ENCODE data around the gene ERBB2.

The ERBB2 gene

DNA sequence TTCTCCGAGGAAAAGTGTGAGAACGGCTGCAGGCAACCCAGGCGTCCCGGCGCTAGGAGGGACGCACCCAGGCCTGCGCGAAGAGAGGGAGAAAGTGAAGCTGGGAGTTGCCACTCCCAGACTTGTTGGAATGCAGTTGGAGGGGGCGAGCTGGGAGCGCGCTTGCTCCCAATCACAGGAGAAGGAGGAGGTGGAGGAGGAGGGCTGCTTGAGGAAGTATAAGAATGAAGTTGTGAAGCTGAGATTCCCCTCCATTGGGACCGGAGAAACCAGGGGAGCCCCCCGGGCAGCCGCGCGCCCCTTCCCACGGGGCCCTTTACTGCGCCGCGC is at the start of gene ERBB2:
TSS of gene ERBB2 (plus strand) at position 247 of the 330 bp plus-strand sequence. CDS start 175 bp downstream, outside the sequence.
- in situ Hi-C loops (cut with MboI; ENCODE audit: low sequenced_read_pairs): no loop called here

DNA sequence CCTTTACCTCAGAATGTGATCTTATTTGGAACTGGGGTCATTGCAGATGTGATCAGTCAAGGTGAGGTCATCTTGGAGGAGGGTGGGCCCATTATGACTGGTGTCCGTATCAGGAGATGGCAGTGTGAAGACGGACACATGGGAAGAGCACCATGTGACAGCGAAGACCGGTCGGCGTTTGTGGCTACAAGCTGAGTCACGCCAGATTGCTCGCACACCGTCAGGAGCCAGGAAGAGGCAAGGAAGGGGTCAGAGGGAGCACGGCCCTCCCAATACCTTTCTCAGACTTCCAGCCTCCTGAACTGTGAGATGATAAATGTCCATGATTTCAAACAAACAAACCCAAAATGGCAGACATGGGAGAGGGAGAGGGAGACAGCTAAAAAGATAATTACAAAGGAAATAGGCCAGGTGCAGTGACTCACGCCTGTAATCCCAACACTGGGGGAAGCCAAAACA is 49.7 kb upstream of the ERBB2 start:
- in situ Hi-C loops (cut with MboI; ENCODE audit: low sequenced_read_pairs): no loop called here

DNA sequence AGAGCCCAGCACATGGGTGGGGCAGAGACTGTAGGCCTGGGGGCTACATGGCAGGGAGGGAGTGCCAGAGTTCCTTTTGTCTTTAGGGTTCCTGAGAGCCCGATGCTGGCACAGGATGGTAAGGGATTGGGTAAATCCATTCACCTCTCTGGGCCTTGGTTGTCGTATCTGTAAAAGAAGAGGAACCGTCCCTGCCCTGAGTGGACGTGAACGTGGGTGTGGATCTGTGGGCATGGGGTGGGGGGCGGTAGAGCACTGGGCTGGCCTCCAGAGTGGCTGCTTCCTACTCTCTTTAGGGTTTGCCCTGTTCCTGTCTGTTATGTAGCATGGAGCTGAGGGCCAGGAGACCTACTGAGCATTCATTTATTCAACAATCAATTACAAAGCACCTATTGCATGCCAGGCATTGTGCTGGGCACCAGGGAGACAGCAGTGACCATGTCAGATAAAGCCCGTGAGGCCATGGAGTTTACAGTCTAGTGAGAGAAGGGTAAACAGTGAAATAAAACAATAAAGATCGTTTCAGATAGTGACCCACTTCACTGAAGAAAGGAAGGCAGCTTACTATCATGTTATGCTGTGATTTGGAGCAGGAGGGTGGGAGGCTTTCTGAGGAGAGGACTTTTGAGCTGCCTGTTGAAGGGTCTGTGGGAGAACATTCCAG is 47.8 kb upstream of the ERBB2 start:
- in situ Hi-C loops (cut with MboI; ENCODE audit: low sequenced_read_pairs): no loop called here

DNA sequence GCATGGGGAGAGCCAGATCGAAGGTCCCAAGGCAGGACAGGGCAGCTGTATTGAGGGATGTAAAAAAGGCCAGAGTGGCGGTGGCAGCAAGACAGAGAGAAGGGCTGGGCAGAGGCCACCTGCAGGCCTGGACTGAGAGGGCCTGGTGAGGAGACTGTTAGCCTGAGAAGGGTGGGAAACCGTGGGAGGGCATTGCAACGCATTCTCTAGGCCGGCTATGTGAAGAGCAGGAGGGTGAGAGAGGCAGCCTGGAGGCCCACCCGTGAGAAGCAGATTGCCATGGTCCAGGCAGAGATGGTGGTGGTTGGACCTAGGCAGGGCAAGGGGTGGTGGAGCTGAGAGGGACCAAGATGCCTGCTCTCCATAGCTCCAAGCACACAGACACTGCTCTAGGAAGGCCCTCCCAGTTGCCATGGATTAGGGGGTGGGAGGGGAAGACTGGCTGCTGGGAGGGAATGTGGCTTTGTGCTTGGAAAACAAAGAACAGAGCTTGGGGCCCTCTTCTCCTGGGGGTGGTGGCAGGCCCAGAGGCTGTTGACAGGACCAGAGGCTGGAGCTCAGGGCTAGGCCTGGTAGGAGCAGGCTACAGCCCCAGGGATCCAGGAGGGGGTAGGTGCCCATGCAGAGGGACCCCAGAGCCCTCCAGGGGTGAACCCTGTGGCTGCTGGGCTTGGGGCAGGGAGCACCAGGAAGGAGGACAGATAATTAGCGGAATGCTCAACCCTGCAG is 47.1 kb upstream of the ERBB2 start:
- in situ Hi-C loops (cut with MboI; ENCODE audit: low sequenced_read_pairs): no loop called here

DNA sequence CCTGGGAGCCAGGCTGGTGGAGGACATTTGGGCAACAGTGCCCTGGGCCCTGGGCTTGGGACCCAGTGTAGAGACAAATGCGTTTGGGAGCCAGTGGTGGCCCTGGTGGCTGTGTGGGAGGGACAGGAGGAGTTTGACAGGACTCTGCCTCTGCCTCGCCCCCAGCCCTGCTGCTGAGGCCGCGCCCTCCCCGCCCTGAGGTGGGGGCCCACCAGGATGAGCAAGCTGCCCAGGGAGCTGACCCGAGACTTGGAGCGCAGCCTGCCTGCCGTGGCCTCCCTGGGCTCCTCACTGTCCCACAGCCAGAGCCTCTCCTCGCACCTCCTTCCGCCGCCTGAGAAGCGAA is 46.6 kb upstream of the ERBB2 start:
- in situ Hi-C loops (cut with MboI; ENCODE audit: low sequenced_read_pairs): no loop called here

DNA sequence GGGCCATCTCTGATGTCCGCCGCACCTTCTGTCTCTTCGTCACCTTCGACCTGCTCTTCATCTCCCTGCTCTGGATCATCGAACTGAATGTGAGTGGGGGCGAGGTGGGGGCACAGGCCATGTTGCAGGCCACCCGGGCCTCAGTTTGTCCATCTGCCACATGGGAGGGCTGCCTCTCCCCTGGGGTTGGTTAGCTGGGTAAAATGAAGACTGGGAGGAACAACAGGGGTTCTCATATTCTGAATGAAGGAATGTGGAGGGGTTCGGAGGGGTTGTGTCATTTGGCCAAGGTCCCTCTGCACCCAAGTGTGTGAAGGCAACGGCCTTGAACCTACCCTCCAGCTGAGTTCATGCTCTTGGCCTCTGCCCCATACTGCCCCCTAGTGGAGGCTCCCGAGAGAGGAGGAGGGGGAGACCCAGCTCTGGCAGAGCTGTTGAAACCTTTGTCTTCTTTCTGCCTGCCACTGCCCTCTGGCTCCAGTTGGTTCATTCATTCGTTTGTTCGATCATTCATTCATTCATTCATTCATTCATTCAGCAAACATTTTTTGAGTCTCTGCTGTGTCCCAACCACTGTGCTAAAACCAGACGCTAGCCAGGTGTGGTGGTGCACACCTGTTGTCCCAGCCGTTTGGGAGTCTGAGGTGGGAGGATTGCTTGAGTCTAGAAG is 46.1 kb upstream of the ERBB2 start:
- in situ Hi-C loops (cut with MboI; ENCODE audit: low sequenced_read_pairs): no loop called here

DNA sequence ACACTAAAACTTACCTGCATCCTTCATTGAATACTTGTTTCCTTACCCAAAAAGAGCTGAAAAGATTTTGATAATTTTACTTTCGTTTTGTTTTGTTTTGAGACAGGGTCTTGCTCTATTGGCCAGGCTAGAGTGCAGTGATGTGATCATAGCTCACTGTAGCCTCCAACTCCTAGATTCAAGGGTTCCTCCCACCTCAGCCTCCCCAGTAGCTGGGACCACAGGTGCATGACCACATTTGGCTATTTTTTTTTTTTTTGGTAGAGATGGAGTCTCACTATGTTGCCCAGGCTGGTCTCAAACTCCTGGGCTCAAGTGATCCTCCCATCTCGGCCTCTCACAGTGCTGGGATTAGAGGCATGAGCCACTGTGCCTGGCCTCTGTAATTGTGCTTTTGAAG is 44.8 kb upstream of the ERBB2 start:
- in situ Hi-C loops (cut with MboI; ENCODE audit: low sequenced_read_pairs): no loop called here

DNA sequence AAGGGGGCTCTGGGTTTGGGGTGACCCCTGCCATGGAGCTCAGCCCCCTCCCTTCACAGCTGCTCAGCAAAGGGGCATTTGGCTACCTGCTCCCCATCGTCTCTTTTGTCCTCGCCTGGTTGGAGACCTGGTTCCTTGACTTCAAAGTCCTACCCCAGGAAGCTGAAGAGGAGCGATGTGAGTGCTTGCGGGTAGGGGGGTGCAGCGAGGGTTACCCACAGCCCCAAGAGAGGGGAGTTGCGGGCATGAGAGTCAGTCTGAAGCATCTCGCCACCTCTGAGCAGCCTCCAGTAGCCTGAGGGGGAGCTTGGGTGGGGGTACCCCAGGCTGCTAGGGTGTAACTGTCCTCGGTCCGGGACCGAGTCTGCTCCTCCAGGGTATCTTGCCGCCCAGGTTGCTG is 41.5 kb upstream of the ERBB2 start:
- in situ Hi-C loops (cut with MboI; ENCODE audit: low sequenced_read_pairs): no loop called here

DNA sequence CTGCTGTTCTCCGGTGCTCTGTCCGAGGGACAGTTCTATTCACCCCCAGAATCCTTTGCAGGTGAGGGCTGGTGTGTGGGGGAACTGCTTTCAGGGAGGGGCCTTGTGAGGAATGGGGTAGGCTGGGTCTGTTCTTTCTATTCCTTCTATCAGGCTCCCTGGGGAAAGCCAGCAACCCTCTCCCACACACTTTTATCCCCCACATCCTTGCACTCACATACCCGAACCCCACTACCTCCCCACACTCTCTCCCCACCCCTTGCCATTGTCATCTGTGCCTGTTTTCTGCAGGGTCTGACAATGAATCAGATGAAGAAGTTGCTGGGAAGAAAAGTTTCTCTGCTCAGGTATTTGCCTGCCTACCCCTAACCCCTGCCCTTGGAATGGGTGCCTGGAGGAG is 41.1 kb upstream of the ERBB2 start:
- in situ Hi-C loops (cut with MboI; ENCODE audit: low sequenced_read_pairs): no loop called here

DNA sequence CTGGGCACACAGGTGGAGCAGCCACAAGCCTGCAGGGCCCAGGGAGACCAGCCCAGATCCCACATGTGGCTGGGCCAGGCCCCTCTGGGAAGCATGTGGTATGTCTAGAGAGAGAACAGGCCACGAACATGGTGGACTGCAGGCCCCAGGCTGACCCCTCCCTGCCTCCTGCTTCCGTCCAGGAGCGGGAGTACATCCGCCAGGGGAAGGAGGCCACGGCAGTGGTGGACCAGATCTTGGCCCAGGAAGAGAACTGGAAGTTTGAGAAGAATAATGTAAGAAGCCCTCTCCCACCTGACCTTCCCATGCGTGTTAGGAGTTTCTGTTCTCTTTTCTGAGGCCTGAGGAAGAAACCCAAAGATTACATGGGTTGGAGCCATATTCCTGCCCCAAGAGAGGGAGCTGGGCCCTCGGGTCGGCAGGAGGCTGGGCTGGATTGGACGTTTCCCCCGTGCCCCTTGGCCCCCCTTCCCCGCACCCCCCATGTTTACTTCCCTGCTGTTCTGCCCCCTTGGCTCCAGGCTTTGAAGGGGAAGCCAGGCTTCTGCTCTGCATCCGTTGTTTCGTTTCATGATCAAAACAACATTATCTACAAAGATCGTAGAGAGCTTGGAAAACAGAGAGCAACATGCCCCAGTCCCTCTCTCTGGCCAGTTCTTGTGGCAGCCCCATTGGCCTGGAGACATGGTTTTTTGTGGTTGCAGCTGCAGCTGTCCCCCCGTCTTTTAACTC is 40.4 kb upstream of the ERBB2 start:
- in situ Hi-C loops (cut with MboI; ENCODE audit: low sequenced_read_pairs): no loop called here

DNA sequence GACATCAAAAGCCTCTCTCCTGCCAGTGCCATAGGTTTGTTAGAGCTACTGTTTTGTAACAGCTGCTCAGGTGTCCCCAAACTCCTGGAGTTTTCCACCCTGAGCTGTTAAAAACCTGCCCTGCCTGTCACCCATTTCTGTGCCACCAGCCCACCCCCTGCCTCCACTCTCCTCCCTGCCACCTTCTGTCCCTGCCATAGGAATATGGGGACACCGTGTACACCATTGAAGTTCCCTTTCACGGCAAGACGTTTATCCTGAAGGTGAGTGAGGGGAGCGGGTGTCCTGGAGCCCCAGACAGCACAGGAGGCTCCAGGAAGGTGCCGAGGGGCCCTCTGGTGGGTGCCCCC is 39.9 kb upstream of the ERBB2 start:
- in situ Hi-C loops (cut with MboI; ENCODE audit: low sequenced_read_pairs): no loop called here

DNA sequence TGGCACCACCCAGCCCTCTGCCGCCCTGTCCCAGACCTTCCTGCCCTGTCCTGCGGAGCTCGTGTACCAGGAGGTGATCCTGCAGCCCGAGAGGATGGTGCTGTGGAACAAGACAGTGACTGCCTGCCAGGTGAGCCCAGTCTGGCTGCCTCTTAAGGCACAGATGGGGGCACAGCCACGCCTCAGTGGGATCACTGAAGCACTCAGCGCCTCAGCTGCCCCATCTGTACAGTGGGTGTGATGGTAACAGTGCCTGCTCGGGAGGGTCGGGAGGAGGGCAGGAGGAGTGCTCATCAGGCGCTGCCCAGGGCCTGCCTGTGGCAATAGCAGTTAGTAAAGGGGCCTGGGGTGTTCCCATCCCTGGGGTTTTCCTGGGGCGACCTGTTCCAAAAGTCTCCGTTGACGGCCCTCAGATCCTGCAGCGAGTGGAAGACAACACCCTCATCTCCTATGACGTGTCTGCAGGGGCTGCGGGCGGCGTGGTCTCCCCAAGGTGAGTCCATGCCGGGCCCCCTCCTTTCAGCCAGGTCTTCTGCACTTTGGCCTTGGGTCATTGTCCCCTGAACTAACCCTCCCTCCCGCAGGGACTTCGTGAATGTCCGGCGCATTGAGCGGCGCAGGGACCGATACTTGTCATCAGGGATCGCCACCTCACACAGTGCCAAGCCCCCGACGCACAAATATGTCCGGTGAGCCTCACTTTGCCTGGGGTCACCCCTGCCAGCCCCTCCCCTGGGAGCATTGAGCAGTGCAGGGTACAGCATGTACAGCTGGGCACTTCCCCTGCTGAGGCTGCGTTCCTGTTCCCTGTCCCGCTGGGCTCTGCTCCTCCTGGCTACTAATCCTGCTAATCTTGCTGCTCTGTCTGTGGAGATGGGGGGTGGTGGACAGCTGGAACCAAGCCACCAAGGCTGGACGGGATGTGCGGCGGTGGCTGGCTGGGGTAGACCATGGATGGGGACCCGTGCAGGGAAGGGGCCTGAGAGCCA is 39.2 kb upstream of the ERBB2 start:
- in situ Hi-C loops (cut with MboI; ENCODE audit: low sequenced_read_pairs): no loop called here

DNA sequence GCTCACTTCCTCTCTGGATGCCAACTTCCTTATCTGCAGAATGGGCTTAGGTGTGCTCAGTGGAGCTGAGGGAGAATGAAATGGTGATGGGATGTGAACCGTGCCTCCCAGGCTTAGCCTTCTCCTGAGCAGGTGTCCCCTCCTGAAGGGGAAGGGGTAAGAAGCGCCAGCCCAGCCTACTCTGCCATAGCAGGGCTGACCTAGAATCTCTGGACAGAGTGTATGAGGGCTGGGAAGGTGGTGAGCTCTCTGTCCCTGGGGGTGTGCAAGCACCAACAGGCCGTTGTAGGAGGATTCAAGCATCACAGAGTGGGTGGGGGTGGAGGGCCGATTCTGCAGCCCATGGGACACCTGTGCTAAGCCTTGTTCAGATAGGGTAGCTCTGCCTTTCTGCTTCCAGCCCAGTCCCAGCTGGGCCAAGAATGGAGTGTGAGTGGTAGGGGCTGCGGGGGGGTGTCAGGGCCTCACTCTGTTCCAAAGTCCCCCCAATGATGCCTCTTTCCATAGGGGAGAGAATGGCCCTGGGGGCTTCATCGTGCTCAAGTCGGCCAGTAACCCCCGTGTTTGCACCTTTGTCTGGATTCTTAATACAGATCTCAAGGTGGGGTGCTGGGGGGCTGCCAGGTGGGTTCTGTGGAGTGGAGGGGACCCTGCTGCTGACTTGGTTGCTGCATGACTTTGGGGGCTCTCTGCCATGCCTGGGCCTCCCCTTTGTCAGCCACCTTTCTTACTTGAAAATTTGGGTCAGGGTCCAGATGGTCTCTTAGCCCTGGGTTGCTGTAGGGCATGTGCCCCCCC is 37.9 kb upstream of the ERBB2 start:
- in situ Hi-C loops (cut with MboI; ENCODE audit: low sequenced_read_pairs): no loop called here

DNA sequence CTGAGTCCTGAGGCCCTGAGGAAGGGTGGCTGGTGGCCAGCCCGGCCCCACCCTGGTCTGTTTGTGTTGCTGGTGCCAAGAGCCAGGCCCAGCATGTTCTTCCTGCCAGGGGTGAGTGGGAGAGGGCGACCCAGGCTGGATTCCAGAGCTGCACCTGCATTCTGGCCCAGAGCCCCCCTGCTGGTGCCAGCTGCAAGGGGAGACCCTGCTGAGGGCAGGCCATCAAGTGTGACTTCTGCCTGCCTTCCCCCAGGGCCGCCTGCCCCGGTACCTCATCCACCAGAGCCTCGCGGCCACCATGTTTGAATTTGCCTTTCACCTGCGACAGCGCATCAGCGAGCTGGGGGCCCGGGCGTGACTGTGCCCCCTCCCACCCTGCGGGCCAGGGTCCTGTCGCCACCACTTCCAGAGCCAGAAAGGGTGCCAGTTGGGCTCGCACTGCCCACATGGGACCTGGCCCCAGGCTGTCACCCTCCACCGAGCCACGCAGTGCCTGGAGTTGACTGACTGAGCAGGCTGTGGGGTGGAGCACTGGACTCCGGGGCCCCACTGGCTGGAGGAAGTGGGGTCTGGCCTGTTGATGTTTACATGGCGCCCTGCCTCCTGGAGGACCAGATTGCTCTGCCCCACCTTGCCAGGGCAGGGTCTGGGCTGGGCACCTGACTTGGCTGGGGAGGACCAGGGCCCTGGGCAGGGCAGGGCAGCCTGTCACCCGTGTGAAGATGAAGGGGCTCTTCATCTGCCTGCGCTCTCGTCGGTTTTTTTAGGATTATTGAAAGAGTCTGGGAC is 37.1 kb upstream of the ERBB2 start:
- in situ Hi-C loops (cut with MboI; ENCODE audit: low sequenced_read_pairs): no loop called here

DNA sequence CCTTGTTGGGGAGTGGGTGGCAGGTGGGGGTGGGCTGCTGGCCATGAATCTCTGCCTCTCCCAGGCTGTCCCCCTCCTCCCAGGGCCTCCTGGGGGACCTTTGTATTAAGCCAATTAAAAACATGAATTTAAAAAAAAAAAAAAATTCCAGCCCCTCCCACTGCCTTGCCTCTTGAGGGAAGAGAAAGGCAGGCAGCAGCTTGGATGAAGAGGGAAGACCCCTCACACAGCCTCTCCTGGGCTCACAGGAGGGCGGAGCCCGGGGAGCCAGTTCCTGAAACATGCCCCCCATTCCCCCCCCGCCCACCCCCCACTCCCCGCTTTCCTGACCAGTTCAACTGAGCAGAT is 36.5 kb upstream of the ERBB2 start:
- in situ Hi-C loops (cut with MboI; ENCODE audit: low sequenced_read_pairs): no loop called here

DNA sequence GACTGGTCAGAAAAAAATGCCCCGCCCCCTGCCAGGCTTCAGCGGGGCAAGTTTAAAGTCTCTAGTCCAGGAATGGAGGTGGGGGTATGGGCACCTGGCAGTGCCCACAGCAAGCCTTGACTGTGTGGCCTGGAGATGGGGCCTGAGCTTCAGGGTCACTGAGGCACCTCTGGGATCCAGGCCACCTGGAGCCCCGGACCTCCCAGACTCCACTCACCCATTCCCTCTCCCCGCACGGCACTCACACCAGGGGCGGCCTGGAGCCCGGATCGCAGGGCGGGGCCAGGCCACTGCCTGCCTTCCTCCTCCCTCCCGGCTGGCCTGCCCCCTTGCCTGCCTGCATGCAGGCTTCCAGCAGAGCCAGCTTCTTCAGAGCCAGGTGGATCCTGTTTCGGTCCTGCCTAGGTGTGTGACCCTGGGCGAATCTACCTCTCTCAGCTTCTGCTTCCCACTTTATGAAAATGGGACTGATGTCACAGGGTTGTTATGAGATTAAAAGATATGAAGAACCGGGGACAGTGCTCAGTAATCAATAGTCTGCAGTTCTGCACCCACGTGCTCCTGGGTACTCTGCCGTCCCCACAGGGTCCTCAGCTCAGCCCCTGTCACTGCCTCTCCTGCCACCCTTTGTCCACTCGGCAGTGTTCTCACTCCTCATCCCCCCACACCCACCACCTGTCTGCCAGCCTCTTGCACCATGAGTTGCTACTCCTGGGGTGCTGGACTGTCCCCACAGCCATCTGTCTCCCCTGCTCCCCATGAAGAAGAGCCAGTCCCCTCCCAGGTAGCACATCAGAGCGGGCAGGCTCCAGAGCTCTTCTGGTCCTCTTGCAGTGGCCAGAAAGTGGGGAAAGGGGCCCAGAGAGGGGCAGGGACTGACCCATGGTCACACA is 35.9 kb upstream of the ERBB2 start:
- in situ Hi-C loops (cut with MboI; ENCODE audit: low sequenced_read_pairs): no loop called here

DNA sequence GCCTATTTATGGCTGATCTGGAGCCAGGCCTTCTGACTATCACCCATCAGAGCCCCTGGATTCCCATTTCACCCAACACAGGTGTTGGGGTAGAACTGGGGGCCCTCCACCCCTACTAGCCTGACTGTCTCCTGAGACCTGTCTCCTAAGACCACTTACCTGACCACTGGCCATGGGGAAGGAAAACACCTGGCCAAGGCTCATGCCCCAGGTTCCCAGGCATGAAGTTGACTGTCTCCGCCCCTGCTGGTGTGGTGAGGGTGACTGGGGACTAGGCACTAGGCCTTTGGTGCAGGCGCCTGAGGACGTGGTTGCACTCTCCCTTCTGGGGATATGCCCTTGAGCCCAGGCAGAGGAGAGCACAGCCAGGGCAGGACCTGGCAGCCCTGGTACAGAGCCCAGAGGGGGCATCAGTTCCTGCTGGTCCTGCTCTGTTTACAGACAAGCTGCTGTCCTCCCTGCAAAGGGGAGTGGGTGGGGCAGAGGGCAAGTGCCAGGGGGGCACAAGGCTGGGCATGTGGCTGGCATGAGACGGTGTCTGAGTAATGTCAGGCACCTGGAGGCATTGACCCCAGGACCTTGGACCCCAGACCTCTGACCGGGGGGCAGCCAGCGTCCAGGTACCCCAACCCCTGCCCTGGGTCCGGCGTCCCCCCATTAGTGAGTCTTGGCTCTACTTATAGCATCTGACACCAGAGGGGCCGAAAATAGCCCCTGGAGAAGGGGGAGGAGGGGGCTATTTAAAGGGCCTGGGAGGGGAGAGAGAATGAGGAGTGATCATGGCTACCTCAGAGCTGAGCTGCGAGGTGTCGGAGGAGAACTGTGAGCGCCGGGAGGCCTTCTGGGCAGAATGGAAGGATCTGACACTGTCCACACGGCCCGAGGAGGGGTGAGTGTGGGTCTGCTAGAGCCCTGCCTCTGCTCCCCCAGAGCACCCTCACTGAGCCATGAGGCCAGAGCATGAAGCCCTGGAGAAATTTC is 35.0 kb upstream of the ERBB2 start, which contains the start of gene TCAP:
TSS of gene TCAP (plus strand) at position 769 of the 981 bp plus-strand sequence. CDS start at position 780, 11 bp downstream.
- in situ Hi-C loops (cut with MboI; ENCODE audit: low sequenced_read_pairs): no loop called here

All from hTERT RPE-1 (cell line).